AG04449 (cell line): ENCODE results near the gene NOL4L.

Experiments used
- CTCF ChIA-PET: fragments of 350-600 bp; formaldehyde crosslinking; extraction: SDS; loops from one replicate; lab custom pipeline; 2021; ENCODE audit warnings: antibody characterized with exemption; lab: Yijun Ruan, JAX
- POLR2A ChIA-PET: fragments of 400-600, 350-600 bp; formaldehyde crosslinking; extraction: SDS; loops from one replicate; lab custom pipeline; 2020; ENCODE audit warnings: antibody characterized with exemption, inconsistent platforms; lab: Yijun Ruan, JAX
- DNase-seq: peaks from one replicate; pipeline ENCODE4 v3.0.0-alpha.2; 2010; ENCODE audit warnings: low read depth, low spot score
- H3K4me3 ChIP-seq: 2 replicates; pipeline ENCODE4 v1.5.1; 2011; ENCODE audit warnings: low read depth, mild to moderate bottlenecking, control low read depth, low read length
- CTCF ChIP-seq: IDR thresholded peaks from one replicate; pipeline ENCODE4 v1.5.1; 2011; ENCODE audit warnings: mild to moderate bottlenecking, moderate library complexity, low read length, control low read depth, inconsistent platforms; ENCODE audit not compliant: insufficient read depth; ENCODE audit errors: missing control alignments

NOL4L gene

GRCh38 chr20:32602273-32602672, 17.1 kb upstream of the NOL4L start:
- ChIA-PET POLR2A (no interaction called here), CTCF (no interaction called here)

GRCh38 chr20:32600681-32601237, 15.6 kb upstream of the NOL4L start:
- no peak overlapping the region for H3K4me3 ChIP-seq
- no peak for TF ChIP-seq CTCF
- CTCF ChIA-PET: no interaction called here
- DNase-seq: no peak
- POLR2A ChIA-PET: no interaction called here

More at GRCh38 chr20:32602273-32602672, 17.1 kb upstream of the NOL4L start:
- no peak for TF ChIP-seq CTCF
- DNase-seq: no peak
- no peak overlapping the region for H3K4me3 ChIP-seq

- CTCF ChIA-PET: no interaction called here
- TF ChIP-seq CTCF: no peak
- POLR2A ChIA-PET: no interaction called here
- DNase-seq: no peak
- no peak overlapping the region for H3K4me3 ChIP-seq
These were observed 14.7 kb upstream of the NOL4L start for GRCh38 chr20:32599783-32600340.

- TF ChIP-seq CTCF: no peak
- DNase-seq: no peak
- ChIA-PET POLR2A (no interaction called here), CTCF (interaction anchor here (1.4 kb wide), 1 partner anchor 77 kb away, joined by 3 read pairs; no protein-coding TSS in a partner anchor)
- H3K4me3 ChIP-seq: no peak overlapping the region
These were observed 13.5 kb upstream of the NOL4L start for GRCh38 chr20:32598606-32599005.

GRCh38 chr20:32597714-32598113, 12.6 kb upstream of the NOL4L start:
- H3K4me3 ChIP-seq: no peak overlapping the region
- DNase-seq: no peak
- no peak for TF ChIP-seq CTCF
- ChIA-PET CTCF (no interaction called here), POLR2A (no interaction called here)

GRCh38 chr20:32596681-32597252, 11.6 kb upstream of the NOL4L start:
- CTCF ChIA-PET: no interaction called here
- no peak for TF ChIP-seq CTCF
- POLR2A ChIA-PET: no interaction called here
- H3K4me3 ChIP-seq: no peak overlapping the region
- DNase-seq: no peak
